ENCODE results near the gene ELOVL2.

ELOVL2 gene

GRCh38 chr6:11066505-11067347, 22.6 kb upstream of the ELOVL2 start:
- H3K27me3 Mint-ChIP-seq = no peaks in the 10 kb centered on the region
- no peaks in the 10 kb centered on the region for H3K9me3 Mint-ChIP-seq
- H3K27ac Mint-ChIP-seq = no peak overlapping the region
- H3K36me3 Mint-ChIP-seq = no peaks in the 10 kb centered on the region
- H3K4me3 Mint-ChIP-seq = no peak overlapping the region
- no peaks in the 10 kb centered on the region for H3K4me1 Mint-ChIP-seq
- ATAC-seq = no peak

DNA sequence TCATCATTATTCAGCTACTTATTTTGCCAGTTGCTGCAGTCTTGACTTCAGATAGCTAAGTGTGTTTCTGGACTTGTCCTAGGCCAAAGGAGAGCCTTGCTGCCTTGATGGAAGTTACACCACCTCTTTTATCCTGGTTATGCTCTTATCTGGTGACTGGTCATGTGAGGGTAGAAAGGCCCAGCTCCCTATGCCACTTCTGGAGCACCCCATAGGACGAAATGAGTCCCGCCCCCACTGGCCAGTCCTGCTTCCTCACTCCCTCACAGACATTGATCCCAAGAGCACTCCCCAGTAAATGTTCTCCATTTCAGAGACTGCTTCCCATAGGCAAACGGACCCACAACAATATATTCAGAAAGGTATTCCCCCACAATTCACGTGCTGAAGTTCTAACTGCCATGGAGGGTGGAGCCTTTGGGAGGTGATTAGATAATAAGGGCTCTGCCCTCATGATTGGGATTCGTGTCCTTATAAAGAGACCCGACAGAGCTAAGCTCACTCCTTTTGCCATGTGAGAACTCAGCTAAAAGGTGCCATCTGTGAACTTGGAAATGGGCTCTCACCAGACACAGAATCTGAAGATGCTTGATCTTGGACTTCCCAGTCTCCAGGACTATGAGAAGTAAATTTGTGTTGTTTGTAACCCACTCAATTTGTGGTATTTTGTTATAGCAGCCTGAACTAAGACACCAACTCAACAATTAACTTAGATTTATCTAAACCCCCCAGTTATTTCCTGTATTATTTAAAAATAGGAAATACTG, 21.5 kb upstream of the ELOVL2 start:
- Mint-ChIP-seq H3K9me3 (no peaks in the 10 kb centered on the region), H3K27me3 (no peaks in the 10 kb centered on the region)
- no peak for ATAC-seq

GRCh38 chr6:11064836-11065235, 20.7 kb upstream of the ELOVL2 start:
- ATAC-seq = no peak
- Mint-ChIP-seq H3K36me3 (no peaks in the 10 kb centered on the region), H3K27ac (no peak overlapping the region), H3K27me3 (no peaks in the 10 kb centered on the region), H3K4me1 (no peaks in the 10 kb centered on the region), H3K4me3 (no peak overlapping the region), H3K9me3 (no peaks in the 10 kb centered on the region)

More for the DNA sequence above, 21.5 kb upstream of the ELOVL2 start:
- no peak overlapping the region for H3K27ac Mint-ChIP-seq
- H3K36me3 Mint-ChIP-seq = no peaks in the 10 kb centered on the region
- H3K4me1 Mint-ChIP-seq = no peaks in the 10 kb centered on the region
- no peak overlapping the region for H3K4me3 Mint-ChIP-seq

DNA sequence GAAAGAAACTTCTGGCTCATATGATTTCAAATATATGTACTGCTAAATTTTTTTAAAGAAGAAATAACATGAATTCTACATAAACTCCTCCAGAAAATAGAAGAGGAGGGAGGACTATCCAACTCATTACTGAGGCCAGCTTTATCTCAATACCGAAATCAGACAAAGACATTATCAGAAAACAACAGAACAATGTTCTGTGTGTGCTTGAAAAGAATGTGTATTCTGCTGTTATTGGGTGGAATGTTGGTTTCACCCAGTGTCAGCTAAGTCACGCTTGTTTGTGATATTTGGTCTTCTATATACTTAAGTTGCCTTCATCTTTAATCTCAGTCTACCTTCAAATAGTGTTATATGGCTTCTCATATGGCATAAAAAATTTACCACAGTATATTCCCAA, 18.6 kb upstream of the ELOVL2 start:
- H3K4me1 Mint-ChIP-seq = no peaks in the 10 kb centered on the region
- H3K27me3 Mint-ChIP-seq = no peaks in the 10 kb centered on the region
- H3K27ac Mint-ChIP-seq = no peak overlapping the region
- H3K36me3 Mint-ChIP-seq = no peaks in the 10 kb centered on the region
- H3K9me3 Mint-ChIP-seq = no peaks in the 10 kb centered on the region
- no peak overlapping the region for H3K4me3 Mint-ChIP-seq
- no peak for ATAC-seq

- no peak overlapping the region for H3K27ac Mint-ChIP-seq
- no peaks in the 10 kb centered on the region for H3K4me1 Mint-ChIP-seq
- no peak for ATAC-seq
- no peaks in the 10 kb centered on the region for H3K27me3 Mint-ChIP-seq
- H3K36me3 Mint-ChIP-seq = no peaks in the 10 kb centered on the region
- H3K9me3 Mint-ChIP-seq = no peaks in the 10 kb centered on the region
- H3K4me3 Mint-ChIP-seq = no peak overlapping the region
Measured at GRCh38 chr6:11062083-11062482, 18.0 kb upstream of the ELOVL2 start.

DNA sequence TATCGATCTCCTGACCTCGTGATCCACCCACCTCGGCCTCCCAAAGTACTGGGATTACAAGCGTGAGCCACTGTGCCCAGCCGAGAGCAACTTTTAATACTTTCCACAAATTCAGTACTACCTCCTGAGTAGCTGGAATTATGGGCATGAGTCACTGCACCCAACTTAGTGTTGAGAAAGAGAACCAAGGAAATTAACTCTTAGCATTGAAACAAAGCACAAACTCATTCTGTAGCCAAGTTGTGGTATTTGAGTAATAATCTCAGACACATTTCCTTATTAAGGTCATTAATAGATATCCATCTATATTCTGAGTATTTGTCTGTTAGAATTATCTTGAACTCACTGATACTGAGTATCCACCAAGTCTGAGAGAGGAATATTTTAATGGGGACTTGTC, 14.3 kb upstream of the ELOVL2 start:
- Mint-ChIP-seq H3K4me3 (no peak overlapping the region), H3K27me3 (no peaks in the 10 kb centered on the region), H3K4me1 (no peaks in the 10 kb centered on the region), H3K36me3 (no peaks in the 10 kb centered on the region), H3K27ac (no peak overlapping the region), H3K9me3 (no peaks in the 10 kb centered on the region)
- no peak for ATAC-seq

DNA sequence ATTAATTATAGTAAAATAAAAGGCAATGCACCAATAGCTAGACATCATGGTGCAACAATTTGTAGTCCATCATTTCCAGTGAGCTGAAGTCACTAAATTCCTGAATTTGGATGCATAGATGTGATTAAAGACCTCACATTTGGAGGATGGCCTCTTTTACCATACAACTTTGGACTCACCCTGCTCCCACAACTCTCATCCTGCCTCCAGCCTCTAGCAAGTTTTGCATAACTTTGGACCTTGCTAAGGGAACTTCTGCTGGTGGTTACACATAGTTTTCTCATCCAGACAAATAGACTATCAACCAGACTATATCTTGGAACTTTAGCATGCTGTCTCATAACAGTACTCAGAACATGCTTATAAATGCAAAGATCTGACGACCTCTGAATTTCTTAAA, 12.8 kb upstream of the ELOVL2 start:
- Mint-ChIP-seq H3K27ac (no peak overlapping the region), H3K27me3 (no peaks in the 10 kb centered on the region), H3K4me1 (no peaks in the 10 kb centered on the region), H3K4me3 (no peak overlapping the region), H3K36me3 (no peaks in the 10 kb centered on the region), H3K9me3 (no peaks in the 10 kb centered on the region)
- ATAC-seq = no peak

GRCh38 chr6:11055127-11055627, 11.1 kb upstream of the ELOVL2 start:
- Mint-ChIP-seq H3K9me3 (no peaks in the 10 kb centered on the region), H3K27me3 (peaks cover 7% of the 10 kb centered on the region), H3K36me3 (no peaks in the 10 kb centered on the region), H3K4me1 (no peaks in the 10 kb centered on the region), H3K27ac (no peak overlapping the region), H3K4me3 (no peak overlapping the region)
- no peak for ATAC-seq

DNA sequence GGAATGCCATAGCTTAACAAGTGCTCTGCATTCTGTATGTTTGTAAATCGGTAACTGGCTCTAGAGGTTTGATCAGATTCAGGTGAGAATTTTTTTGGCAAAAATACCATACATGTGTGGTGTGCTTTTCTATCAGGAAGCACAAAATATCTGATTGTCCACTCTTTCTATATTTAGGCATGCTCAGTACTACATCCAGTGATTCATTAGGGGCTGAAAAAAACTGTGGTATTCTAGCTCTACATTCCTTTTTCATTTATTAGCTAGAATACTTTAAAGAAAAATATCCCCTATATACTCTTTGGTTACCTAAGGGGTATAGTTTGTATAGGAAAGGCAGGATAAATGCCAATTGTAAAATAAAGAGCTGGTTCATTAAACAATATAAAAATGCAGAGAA, 10.6 kb upstream of the ELOVL2 start:
- ATAC-seq = no peak
- no peaks in the 10 kb centered on the region for H3K4me1 Mint-ChIP-seq
- H3K27ac Mint-ChIP-seq = no peak overlapping the region

GRCh38 chr6:11053307-11053706, 9.2 kb upstream of the ELOVL2 start:
- Mint-ChIP-seq H3K36me3 (no peaks in the 10 kb centered on the region), H3K4me3 (no peak overlapping the region), H3K27me3 (peaks cover 24% of the 10 kb centered on the region), H3K9me3 (no peaks in the 10 kb centered on the region), H3K4me1 (no peaks in the 10 kb centered on the region), H3K27ac (no peak overlapping the region)
- ATAC-seq = no peak

More for the DNA sequence above, 10.6 kb upstream of the ELOVL2 start:
- H3K27me3 Mint-ChIP-seq = peaks cover 12% of the 10 kb centered on the region
- H3K4me3 Mint-ChIP-seq = no peak overlapping the region
- H3K36me3 Mint-ChIP-seq = no peaks in the 10 kb centered on the region
- H3K9me3 Mint-ChIP-seq = no peaks in the 10 kb centered on the region

- H3K27me3 Mint-ChIP-seq = peaks cover 37% of the 10 kb centered on the region
Measured at GRCh38 chr6:11050731-11051130, 6.6 kb upstream of the ELOVL2 start.

GRCh38 chr6:11044712-11045167, 635 bp upstream of the ELOVL2 start:
- H3K4me3 Mint-ChIP-seq = peak overlapping the region; percentile 71
- H3K36me3 Mint-ChIP-seq = no peaks in the 10 kb centered on the region
- H3K4me1 Mint-ChIP-seq = peaks cover 11% of the 10 kb centered on the region
- peaks cover 2% of the 10 kb centered on the region for H3K9me3 Mint-ChIP-seq
- H3K27ac Mint-ChIP-seq = no peak overlapping the region
- no peak for ATAC-seq
- H3K27me3 Mint-ChIP-seq = peaks cover 60% of the 10 kb centered on the region

More at GRCh38 chr6:11050731-11051130, 6.6 kb upstream of the ELOVL2 start:
- H3K4me3 Mint-ChIP-seq = no peak overlapping the region
- no peaks in the 10 kb centered on the region for H3K9me3 Mint-ChIP-seq
- H3K4me1 Mint-ChIP-seq = no peaks in the 10 kb centered on the region
- ATAC-seq = no peak
- H3K36me3 Mint-ChIP-seq = no peaks in the 10 kb centered on the region
- no peak overlapping the region for H3K27ac Mint-ChIP-seq

GRCh38 chr6:11043378-11043960, 636 bp downstream of the ELOVL2 start:
- no peak overlapping the region for H3K27ac Mint-ChIP-seq
- no peak for ATAC-seq
- peak overlapping the region; percentile 74 for H3K4me3 Mint-ChIP-seq
- H3K27me3 Mint-ChIP-seq = peaks cover 55% of the 10 kb centered on the region
- peaks cover 2% of the 10 kb centered on the region for H3K9me3 Mint-ChIP-seq
- H3K36me3 Mint-ChIP-seq = no peaks in the 10 kb centered on the region
- H3K4me1 Mint-ChIP-seq = peaks cover 11% of the 10 kb centered on the region

DNA sequence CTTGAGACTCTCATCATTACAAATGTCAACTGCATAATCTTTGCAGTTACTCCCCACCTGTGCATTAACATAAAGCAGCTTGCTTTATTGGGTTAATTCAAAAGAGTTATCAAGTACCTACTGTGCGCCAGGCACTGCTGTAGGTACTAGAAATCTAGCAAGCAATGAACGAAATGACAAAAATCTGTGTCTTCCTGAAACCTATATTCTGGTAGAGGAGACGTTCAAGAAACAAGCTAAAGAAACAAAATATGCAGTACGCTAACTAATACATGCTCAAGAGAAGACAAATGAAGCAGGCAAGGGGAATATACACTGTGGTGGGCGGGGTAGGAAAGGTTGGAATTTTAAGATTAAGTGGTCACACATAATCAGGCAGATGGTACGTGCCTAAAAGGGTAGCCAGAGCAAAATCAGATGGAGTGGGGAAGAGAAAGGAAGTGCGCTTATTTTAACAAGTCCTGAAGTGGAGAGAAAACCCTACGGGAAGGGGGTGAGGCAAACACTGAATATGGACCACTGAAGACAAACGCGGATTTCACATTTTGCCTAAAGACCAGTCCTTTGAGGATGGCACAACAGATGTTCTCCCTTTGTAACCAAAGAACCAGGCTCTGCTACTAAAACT, 1.2 kb downstream of the ELOVL2 start:
- ATAC-seq = no peak
- H3K4me3 Mint-ChIP-seq = peak overlapping the region; percentile 74
- no peaks in the 10 kb centered on the region for H3K36me3 Mint-ChIP-seq
- H3K9me3 Mint-ChIP-seq = peaks cover 2% of the 10 kb centered on the region
- peaks cover 11% of the 10 kb centered on the region for H3K4me1 Mint-ChIP-seq
- H3K27ac Mint-ChIP-seq = no peak overlapping the region
- peaks cover 49% of the 10 kb centered on the region for H3K27me3 Mint-ChIP-seq

Data from stimulated activated memory B cell treated with anti-CD40 and anti-IgM and Interleukin-4, amounts not matched to agents 10 μg/mL and 1 μg/mL and 100 μg/mL, for 72 hours (primary cell).